HEK293 (cell line): ENCODE measurements around the gene ZCCHC2.

Experiments
- GLI4 ChIP-seq: fragments of 450-650 bp; formaldehyde crosslinking; IDR thresholded peaks from 2 replicates; pipeline ENCODE4 v1.5.1; 2016; ENCODE audit warnings: missing biosample characterization, missing genetic modification characterization
- MZF1 ChIP-seq: fragments of 450-650 bp; formaldehyde crosslinking; IDR thresholded peaks from 2 replicates; pipeline ENCODE4 v1.5.1; 2017; ENCODE audit warnings: missing biosample characterization, missing genetic modification characterization, borderline replicate concordance
- REPIN1 ChIP-seq: fragments of 450-650 bp; formaldehyde crosslinking; IDR thresholded peaks from 2 replicates; pipeline ENCODE4 v1.5.1; 2017; ENCODE audit warnings: missing biosample characterization, missing genetic modification characterization, low read depth
- SCRT1 ChIP-seq: fragments of 450-650 bp; formaldehyde crosslinking; IDR thresholded peaks from 2 replicates; pipeline ENCODE4 v1.5.1; 2016; ENCODE audit warnings: missing biosample characterization, missing genetic modification characterization, borderline replicate concordance
- ZBTB48 ChIP-seq: fragments of 450-650 bp; formaldehyde crosslinking; IDR thresholded peaks from 2 replicates; pipeline ENCODE4 v1.5.1; 2016; ENCODE audit warnings: missing biosample characterization, missing genetic modification characterization
- ZFP3 ChIP-seq: fragments of 450-650 bp; formaldehyde crosslinking; IDR thresholded peaks from 2 replicates; pipeline ENCODE4 v1.5.1; 2016; ENCODE audit warnings: low read depth, missing biosample characterization, missing genetic modification characterization
- ZNF132 ChIP-seq: fragments of 450-650 bp; formaldehyde crosslinking; IDR thresholded peaks from 2 replicates; pipeline ENCODE4 v1.5.1; 2017; ENCODE audit warnings: missing biosample characterization, missing genetic modification characterization, borderline replicate concordance
- ZNF146 ChIP-seq: fragments of 450-650 bp; formaldehyde crosslinking; IDR thresholded peaks from 2 replicates; pipeline ENCODE4 v1.5.1; 2016; ENCODE audit warnings: missing biosample characterization, missing genetic modification characterization
- ZNF23 ChIP-seq: fragments of 450-650 bp; formaldehyde crosslinking; IDR thresholded peaks from 2 replicates; pipeline ENCODE4 v1.5.1; 2016; ENCODE audit warnings: missing biosample characterization, missing genetic modification characterization, borderline replicate concordance
- ZNF610 ChIP-seq: fragments of 450-650 bp; formaldehyde crosslinking; IDR thresholded peaks from 2 replicates; pipeline ENCODE4 v1.5.1; 2016; ENCODE audit warnings: missing biosample characterization, missing genetic modification characterization, borderline replicate concordance
- ZNF837 ChIP-seq: fragments of 450-650 bp; formaldehyde crosslinking; IDR thresholded peaks from 2 replicates; pipeline ENCODE4 v1.5.1; 2016; ENCODE audit warnings: missing biosample characterization, missing genetic modification characterization
- TF ChIP-seq, protein P1 (sequence below): fragments of 450-650 bp; formaldehyde crosslinking; conservative IDR thresholded peaks from 2 replicates; pipeline ENCODE4 v1.5.1; 2016; ENCODE audit warnings: low read depth, missing biosample characterization, missing genetic modification characterization
- TF ChIP-seq, protein P2 (sequence below): fragments of 450-650 bp; formaldehyde crosslinking; IDR thresholded peaks from 2 replicates; pipeline ENCODE4 v1.5.1; 2017; ENCODE audit warnings: missing biosample characterization, missing genetic modification characterization
- TF ChIP-seq, protein P3 (sequence below): fragments of 450-650 bp; formaldehyde crosslinking; IDR thresholded peaks from 2 replicates; pipeline ENCODE4 v1.5.1; 2016; ENCODE audit warnings: missing biosample characterization, missing genetic modification characterization
- TF ChIP-seq, protein P4 (sequence below): fragments of 450-650 bp; formaldehyde crosslinking; IDR thresholded peaks from 2 replicates; pipeline ENCODE4 v1.5.1; 2016; ENCODE audit warnings: missing biosample characterization, missing genetic modification characterization
- TF ChIP-seq, protein P5 (sequence below): fragments of 450-650 bp; formaldehyde crosslinking; IDR thresholded peaks from 2 replicates; pipeline ENCODE4 v1.5.1; 2016; ENCODE audit warnings: missing biosample characterization, missing genetic modification characterization, borderline replicate concordance
- TF ChIP-seq, protein P6 (sequence below): fragments of 450-650 bp; formaldehyde crosslinking; IDR thresholded peaks from 2 replicates; pipeline ENCODE4 v1.5.1; 2016; ENCODE audit warnings: missing biosample characterization, missing genetic modification characterization
- TF ChIP-seq, protein P7 (sequence below): fragments of 450-650 bp; formaldehyde crosslinking; IDR thresholded peaks from 2 replicates; pipeline ENCODE4 v1.5.1; 2016; ENCODE audit warnings: missing biosample characterization, missing genetic modification characterization
- TF ChIP-seq, protein P8 (sequence below): fragments of 450-650 bp; formaldehyde crosslinking; IDR thresholded peaks from 2 replicates; pipeline ENCODE4 v1.5.1; 2016; ENCODE audit warnings: missing biosample characterization, missing genetic modification characterization, low read depth
- TF ChIP-seq, protein P9 (sequence below): fragments of 450-650 bp; formaldehyde crosslinking; IDR thresholded peaks from 2 replicates; pipeline ENCODE4 v1.5.1; 2016; ENCODE audit warnings: missing biosample characterization, missing genetic modification characterization

Gene ZCCHC2

DNA sequence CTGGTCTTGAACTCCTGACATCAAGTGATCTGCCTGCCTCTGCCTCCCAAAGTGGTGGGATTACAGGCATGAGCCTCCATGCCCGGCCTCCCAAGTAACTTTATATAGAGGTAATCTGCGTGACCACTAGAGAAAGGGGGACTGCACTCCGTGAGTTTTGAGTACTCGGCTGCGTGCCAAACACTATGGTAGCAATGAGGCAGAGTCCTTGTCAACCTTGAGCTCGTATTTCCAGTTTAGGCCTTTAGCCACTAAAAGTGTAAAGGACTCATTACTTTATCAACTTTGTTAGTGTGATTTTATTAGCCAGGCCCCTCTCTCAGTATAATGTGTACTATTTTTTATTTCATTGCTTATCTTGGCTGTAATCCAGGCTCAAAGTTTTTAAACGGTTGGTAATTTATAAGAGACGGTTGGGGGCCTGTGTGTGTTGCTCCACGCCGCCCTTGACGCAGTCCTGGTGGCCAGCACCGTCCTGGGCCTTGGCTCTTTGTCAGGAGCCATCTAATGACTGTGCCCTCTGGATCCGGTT lies 56.2 kb downstream of the ZCCHC2 start (continued):
- peak; percentile 94 for TF ChIP-seq MZF1 (tag by site-specific recombination)
- no peak for TF ChIP-seq ZNF837
- no peak for TF ChIP-seq ZNF610 (tag by site-specific recombination)
- TF ChIP-seq, protein P1, sequence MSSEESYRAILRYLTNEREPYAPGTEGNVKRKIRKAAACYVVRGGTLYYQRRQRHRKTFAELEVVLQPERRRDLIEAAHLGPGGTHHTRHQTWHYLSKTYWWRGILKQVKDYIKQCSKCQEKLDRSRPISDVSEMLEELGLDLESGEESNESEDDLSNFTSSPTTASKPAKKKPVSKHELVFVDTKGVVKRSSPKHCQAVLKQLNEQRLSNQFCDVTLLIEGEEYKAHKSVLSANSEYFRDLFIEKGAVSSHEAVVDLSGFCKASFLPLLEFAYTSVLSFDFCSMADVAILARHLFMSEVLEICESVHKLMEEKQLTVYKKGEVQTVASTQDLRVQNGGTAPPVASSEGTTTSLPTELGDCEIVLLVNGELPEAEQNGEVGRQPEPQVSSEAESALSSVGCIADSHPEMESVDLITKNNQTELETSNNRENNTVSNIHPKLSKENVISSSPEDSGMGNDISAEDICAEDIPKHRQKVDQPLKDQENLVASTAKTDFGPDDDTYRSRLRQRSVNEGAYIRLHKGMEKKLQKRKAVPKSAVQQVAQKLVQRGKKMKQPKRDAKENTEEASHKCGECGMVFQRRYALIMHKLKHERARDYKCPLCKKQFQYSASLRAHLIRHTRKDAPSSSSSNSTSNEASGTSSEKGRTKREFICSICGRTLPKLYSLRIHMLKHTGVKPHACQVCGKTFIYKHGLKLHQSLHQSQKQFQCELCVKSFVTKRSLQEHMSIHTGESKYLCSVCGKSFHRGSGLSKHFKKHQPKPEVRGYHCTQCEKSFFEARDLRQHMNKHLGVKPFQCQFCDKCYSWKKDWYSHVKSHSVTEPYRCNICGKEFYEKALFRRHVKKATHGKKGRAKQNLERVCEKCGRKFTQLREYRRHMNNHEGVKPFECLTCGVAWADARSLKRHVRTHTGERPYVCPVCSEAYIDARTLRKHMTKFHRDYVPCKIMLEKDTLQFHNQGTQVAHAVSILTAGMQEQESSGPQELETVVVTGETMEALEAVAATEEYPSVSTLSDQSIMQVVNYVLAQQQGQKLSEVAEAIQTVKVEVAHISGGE (tag by site-specific recombination): no peak
- TF ChIP-seq, protein P2, sequence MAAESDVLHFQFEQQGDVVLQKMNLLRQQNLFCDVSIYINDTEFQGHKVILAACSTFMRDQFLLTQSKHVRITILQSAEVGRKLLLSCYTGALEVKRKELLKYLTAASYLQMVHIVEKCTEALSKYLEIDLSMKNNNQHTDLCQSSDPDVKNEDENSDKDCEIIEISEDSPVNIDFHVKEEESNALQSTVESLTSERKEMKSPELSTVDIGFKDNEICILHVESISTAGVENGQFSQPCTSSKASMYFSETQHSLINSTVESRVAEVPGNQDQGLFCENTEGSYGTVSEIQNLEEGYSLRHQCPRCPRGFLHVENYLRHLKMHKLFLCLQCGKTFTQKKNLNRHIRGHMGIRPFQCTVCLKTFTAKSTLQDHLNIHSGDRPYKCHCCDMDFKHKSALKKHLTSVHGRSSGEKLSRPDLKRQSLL (tag by site-specific recombination): no peak
- TF ChIP-seq, protein P3, sequence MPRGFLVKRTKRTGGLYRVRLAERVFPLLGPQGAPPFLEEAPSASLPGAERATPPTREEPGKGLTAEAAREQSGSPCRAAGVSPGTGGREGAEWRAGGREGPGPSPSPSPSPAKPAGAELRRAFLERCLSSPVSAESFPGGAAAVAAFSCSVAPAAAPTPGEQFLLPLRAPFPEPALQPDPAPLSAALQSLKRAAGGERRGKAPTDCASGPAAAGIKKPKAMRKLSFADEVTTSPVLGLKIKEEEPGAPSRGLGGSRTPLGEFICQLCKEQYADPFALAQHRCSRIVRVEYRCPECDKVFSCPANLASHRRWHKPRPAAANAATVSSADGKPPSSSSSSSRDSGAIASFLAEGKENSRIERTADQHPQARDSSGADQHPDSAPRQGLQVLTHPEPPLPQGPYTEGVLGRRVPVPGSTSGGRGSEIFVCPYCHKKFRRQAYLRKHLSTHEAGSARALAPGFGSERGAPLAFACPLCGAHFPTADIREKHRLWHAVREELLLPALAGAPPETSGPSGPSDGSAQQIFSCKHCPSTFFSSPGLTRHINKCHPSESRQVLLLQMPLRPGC (tag by site-specific recombination): no peak
- TF ChIP-seq, protein P4, sequence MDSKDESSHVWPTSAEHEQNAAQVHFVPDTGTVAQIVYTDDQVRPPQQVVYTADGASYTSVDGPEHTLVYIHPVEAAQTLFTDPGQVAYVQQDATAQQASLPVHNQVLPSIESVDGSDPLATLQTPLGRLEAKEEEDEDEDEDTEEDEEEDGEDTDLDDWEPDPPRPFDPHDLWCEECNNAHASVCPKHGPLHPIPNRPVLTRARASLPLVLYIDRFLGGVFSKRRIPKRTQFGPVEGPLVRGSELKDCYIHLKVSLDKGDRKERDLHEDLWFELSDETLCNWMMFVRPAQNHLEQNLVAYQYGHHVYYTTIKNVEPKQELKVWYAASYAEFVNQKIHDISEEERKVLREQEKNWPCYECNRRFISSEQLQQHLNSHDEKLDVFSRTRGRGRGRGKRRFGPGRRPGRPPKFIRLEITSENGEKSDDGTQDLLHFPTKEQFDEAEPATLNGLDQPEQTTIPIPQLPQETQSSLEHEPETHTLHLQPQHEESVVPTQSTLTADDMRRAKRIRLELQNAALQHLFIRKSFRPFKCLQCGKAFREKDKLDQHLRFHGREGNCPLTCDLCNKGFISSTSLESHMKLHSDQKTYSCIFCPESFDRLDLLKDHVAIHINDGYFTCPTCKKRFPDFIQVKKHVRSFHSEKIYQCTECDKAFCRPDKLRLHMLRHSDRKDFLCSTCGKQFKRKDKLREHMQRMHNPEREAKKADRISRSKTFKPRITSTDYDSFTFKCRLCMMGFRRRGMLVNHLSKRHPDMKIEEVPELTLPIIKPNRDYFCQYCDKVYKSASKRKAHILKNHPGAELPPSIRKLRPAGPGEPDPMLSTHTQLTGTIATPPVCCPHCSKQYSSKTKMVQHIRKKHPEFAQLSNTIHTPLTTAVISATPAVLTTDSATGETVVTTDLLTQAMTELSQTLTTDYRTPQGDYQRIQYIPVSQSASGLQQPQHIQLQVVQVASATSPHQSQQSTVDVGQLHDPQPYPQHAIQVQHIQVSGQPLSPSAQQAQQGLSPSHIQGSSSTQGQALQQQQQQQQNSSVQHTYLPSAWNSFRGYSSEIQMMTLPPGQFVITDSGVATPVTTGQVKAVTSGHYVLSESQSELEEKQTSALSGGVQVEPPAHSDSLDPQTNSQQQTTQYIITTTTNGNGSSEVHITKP: no peak
- no peak for TF ChIP-seq REPIN1 (tag by site-specific recombination)
- peak; percentile 32; the same call in 1 of the 2 replicates for TF ChIP-seq ZFP3 (tag by site-specific recombination)
- TF ChIP-seq, protein P5, sequence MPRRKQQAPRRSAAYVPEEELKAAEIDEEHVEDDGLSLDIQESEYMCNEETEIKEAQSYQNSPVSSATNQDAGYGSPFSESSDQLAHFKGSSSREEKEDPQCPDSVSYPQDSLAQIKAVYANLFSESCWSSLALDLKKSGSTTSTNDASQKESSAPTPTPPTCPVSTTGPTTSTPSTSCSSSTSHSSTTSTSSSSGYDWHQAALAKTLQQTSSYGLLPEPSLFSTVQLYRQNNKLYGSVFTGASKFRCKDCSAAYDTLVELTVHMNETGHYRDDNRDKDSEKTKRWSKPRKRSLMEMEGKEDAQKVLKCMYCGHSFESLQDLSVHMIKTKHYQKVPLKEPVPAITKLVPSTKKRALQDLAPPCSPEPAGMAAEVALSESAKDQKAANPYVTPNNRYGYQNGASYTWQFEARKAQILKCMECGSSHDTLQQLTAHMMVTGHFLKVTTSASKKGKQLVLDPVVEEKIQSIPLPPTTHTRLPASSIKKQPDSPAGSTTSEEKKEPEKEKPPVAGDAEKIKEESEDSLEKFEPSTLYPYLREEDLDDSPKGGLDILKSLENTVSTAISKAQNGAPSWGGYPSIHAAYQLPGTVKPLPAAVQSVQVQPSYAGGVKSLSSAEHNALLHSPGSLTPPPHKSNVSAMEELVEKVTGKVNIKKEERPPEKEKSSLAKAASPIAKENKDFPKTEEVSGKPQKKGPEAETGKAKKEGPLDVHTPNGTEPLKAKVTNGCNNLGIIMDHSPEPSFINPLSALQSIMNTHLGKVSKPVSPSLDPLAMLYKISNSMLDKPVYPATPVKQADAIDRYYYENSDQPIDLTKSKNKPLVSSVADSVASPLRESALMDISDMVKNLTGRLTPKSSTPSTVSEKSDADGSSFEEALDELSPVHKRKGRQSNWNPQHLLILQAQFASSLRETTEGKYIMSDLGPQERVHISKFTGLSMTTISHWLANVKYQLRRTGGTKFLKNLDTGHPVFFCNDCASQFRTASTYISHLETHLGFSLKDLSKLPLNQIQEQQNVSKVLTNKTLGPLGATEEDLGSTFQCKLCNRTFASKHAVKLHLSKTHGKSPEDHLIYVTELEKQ: no peak
- TF ChIP-seq, protein P6, sequence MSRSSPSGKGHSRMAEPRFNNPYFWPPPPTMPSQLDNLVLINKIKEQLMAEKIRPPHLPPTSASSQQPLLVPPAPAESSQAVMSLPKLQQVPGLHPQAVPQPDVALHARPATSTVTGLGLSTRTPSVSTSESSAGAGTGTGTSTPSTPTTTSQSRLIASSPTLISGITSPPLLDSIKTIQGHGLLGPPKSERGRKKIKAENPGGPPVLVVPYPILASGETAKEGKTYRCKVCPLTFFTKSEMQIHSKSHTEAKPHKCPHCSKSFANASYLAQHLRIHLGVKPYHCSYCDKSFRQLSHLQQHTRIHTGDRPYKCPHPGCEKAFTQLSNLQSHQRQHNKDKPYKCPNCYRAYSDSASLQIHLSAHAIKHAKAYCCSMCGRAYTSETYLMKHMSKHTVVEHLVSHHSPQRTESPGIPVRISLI: no peak
- no peak for TF ChIP-seq ZNF23
- no peak for TF ChIP-seq ZBTB48 (tag by site-specific recombination)
- no peak for TF ChIP-seq GLI4 (tag by site-specific recombination)
- TF ChIP-seq, protein P7, sequence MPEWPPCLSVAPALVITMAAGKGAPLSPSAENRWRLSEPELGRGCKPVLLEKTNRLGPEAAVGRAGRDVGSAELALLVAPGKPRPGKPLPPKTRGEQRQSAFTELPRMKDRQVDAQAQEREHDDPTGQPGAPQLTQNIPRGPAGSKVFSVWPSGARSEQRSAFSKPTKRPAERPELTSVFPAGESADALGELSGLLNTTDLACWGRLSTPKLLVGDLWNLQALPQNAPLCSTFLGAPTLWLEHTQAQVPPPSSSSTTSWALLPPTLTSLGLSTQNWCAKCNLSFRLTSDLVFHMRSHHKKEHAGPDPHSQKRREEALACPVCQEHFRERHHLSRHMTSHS (tag by site-specific recombination): no peak
- TF ChIP-seq, protein P8, sequence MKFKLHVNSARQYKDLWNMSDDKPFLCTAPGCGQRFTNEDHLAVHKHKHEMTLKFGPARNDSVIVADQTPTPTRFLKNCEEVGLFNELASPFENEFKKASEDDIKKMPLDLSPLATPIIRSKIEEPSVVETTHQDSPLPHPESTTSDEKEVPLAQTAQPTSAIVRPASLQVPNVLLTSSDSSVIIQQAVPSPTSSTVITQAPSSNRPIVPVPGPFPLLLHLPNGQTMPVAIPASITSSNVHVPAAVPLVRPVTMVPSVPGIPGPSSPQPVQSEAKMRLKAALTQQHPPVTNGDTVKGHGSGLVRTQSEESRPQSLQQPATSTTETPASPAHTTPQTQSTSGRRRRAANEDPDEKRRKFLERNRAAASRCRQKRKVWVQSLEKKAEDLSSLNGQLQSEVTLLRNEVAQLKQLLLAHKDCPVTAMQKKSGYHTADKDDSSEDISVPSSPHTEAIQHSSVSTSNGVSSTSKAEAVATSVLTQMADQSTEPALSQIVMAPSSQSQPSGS: no peak
- TF ChIP-seq ZNF146 (tag by site-specific recombination): no peak
- TF ChIP-seq, protein P9, sequence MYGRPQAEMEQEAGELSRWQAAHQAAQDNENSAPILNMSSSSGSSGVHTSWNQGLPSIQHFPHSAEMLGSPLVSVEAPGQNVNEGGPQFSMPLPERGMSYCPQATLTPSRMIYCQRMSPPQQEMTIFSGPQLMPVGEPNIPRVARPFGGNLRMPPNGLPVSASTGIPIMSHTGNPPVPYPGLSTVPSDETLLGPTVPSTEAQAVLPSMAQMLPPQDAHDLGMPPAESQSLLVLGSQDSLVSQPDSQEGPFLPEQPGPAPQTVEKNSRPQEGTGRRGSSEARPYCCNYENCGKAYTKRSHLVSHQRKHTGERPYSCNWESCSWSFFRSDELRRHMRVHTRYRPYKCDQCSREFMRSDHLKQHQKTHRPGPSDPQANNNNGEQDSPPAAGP (tag by site-specific recombination): no peak
- no peak for TF ChIP-seq SCRT1 (tag by site-specific recombination)
- TF ChIP-seq ZNF132 (tag by site-specific recombination): no peak
